MM.1S (cell line): Measurements from ENCODE around the gene ABCC1.

Source experiments
- DNase-seq: peaks from one replicate; pipeline ENCODE4 v3.0.0-alpha.2; 2015
- H2AFZ ChIP-seq: fragments of 300-600 bp; sonication (generic); 2 replicates; pipeline ENCODE4 v1.6.0; 2016; ENCODE audit warnings: antibody characterized with exemption, low read length
- H3F3A ChIP-seq: fragments of 300-600 bp; sonication (generic); 2 replicates; pipeline ENCODE4 v1.6.1; 2016; ENCODE audit warnings: mild to moderate bottlenecking, antibody characterized with exemption, low read length, moderate library complexity, mixed read lengths; ENCODE audit not compliant: insufficient read depth
- H3K27ac ChIP-seq: fragments of 300-600 bp; sonication (generic); 2 replicates; pipeline ENCODE4 v1.5.1; 2016; ENCODE audit warnings: mild to moderate bottlenecking, low read length
- H3K27me3 ChIP-seq: fragments of 300-600 bp; sonication (generic); replicated peaks from 2 replicates; pipeline ENCODE4 v1.6.0; 2016; ENCODE audit warnings: low read length; ENCODE audit not compliant: insufficient read depth
- H3K36me3 ChIP-seq: fragments of 300-600 bp; sonication (generic); replicated peaks from 2 replicates; pipeline ENCODE4 v1.6.1; 2016; ENCODE audit warnings: mild to moderate bottlenecking, low read length, mixed read lengths; ENCODE audit not compliant: insufficient read depth
- H3K4me1 ChIP-seq: fragments of 300-600 bp; sonication (generic); 2 replicates; pipeline ENCODE4 v1.6.1; 2016; ENCODE audit warnings: low read length, mixed read lengths
- H3K4me2 ChIP-seq: fragments of 300-600 bp; sonication (generic); 2 replicates; pipeline ENCODE4 v1.6.0; 2016; ENCODE audit warnings: low read depth, low read length
- H3K4me3 ChIP-seq: fragments of 300-600 bp; sonication (generic); 2 replicates; pipeline ENCODE4 v1.5.1; 2016; ENCODE audit warnings: low read length, mixed read lengths
- H3K79me2 ChIP-seq: fragments of 300-600 bp; sonication (generic); 2 replicates; pipeline ENCODE4 v1.6.1; 2016; ENCODE audit warnings: mixed run types, low read length, mixed read lengths
- H3K9ac ChIP-seq: fragments of 300-600 bp; sonication (generic); 2 replicates; pipeline ENCODE4 v1.6.1; 2016; ENCODE audit warnings: low read length, mixed read lengths
- H3K9me2 ChIP-seq: fragments of 300-600 bp; sonication (generic); replicated peaks from 2 replicates; pipeline ENCODE4 v1.6.1; 2016; ENCODE audit warnings: mild to moderate bottlenecking, low read length, mixed read lengths; ENCODE audit not compliant: insufficient read depth
- H3K9me3 ChIP-seq: fragments of 300-600 bp; sonication (generic); replicated peaks from 2 replicates; pipeline ENCODE4 v1.6.1; 2016; ENCODE audit warnings: mild to moderate bottlenecking, low read length, mixed read lengths; ENCODE audit not compliant: insufficient read depth
- H4K20me1 ChIP-seq: fragments of 300-600 bp; sonication (generic); 2 replicates; pipeline ENCODE4 v1.6.1; 2016; ENCODE audit warnings: mild to moderate bottlenecking, low read length, moderate library complexity, mixed read lengths; ENCODE audit not compliant: insufficient read depth
- EZH2 ChIP-seq: fragments of 300-600 bp; sonication (generic); optimal IDR thresholded peaks from 2 replicates; pipeline ENCODE3; 2017; ENCODE audit warnings: low read depth, mild to moderate bottlenecking, antibody characterized with exemption, low read length, mixed read lengths
- EZH2phosphoT487 ChIP-seq: fragments of 300-600 bp; sonication (generic); IDR thresholded peaks from 2 replicates; pipeline ENCODE4 v1.6.1; 2018; ENCODE audit warnings: antibody characterized with exemption, low read length
- TF ChIP-seq, protein P1 (sequence below): fragments of 300-600 bp; sonication (generic); IDR thresholded peaks from 2 replicates; pipeline ENCODE4 v1.5.1; 2016; ENCODE audit warnings: antibody characterized with exemption, low read length, mixed read lengths

ABCC1 gene

DNA sequence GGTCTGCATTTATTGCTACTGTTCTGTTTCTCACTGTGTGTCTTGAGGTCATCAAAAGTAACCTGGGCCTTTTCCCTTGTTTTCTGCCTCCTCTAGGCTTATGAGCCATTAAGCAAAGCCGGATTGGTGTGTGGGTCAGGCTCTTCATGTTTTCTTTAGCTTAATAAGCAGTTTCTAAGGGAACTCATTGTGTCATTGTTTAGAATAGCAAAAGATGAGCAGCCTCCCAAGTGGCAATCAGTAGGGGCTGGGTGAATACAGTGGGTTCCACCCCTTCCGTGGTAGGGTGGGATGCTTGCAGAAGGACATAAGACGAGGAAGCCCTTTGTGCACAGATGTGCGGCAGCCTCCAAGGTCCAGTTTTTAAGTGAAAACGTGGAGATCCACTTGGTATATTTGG lies 34.5 kb downstream of the ABCC1 start:
- no peak overlapping the region for H3K27ac ChIP-seq

GRCh38 chr16:15985144-15985543 lies 35.7 kb downstream of the ABCC1 start:
- H3K9me2 ChIP-seq = no peaks in the 10 kb centered on the region
- TF ChIP-seq EZH2phosphoT487 = no peak
- no peak for TF ChIP-seq EZH2
- TF ChIP-seq, protein P1, sequence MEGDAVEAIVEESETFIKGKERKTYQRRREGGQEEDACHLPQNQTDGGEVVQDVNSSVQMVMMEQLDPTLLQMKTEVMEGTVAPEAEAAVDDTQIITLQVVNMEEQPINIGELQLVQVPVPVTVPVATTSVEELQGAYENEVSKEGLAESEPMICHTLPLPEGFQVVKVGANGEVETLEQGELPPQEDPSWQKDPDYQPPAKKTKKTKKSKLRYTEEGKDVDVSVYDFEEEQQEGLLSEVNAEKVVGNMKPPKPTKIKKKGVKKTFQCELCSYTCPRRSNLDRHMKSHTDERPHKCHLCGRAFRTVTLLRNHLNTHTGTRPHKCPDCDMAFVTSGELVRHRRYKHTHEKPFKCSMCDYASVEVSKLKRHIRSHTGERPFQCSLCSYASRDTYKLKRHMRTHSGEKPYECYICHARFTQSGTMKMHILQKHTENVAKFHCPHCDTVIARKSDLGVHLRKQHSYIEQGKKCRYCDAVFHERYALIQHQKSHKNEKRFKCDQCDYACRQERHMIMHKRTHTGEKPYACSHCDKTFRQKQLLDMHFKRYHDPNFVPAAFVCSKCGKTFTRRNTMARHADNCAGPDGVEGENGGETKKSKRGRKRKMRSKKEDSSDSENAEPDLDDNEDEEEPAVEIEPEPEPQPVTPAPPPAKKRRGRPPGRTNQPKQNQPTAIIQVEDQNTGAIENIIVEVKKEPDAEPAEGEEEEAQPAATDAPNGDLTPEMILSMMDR = no peak
- peaks cover 62% of the 10 kb centered on the region for H3K79me2 ChIP-seq
- no peak overlapping the region for H2AFZ ChIP-seq
- no peak overlapping the region for H3K4me2 ChIP-seq
- H4K20me1 ChIP-seq = no peaks in the 10 kb centered on the region
- H3K36me3 ChIP-seq = no peaks in the 10 kb centered on the region
- no peaks in the 10 kb centered on the region for H3K4me1 ChIP-seq
- H3K4me3 ChIP-seq = no peak overlapping the region
- H3K27ac ChIP-seq = no peak overlapping the region
- H3F3A ChIP-seq = no peaks in the 10 kb centered on the region
- H3K9me3 ChIP-seq = no peaks in the 10 kb centered on the region
- H3K27me3 ChIP-seq = no peaks in the 10 kb centered on the region
- DNase-seq = no peak
- H3K9ac ChIP-seq = no peak overlapping the region

More for the DNA sequence above, 34.5 kb downstream of the ABCC1 start:
- H3F3A ChIP-seq = no peaks in the 10 kb centered on the region
- no peak overlapping the region for H3K4me3 ChIP-seq
- no peak overlapping the region for H2AFZ ChIP-seq
- no peak overlapping the region for H3K4me2 ChIP-seq
- H3K27me3 ChIP-seq = no peaks in the 10 kb centered on the region
- H4K20me1 ChIP-seq = no peaks in the 10 kb centered on the region
- peaks cover 58% of the 10 kb centered on the region for H3K79me2 ChIP-seq
- no peaks in the 10 kb centered on the region for H3K9me2 ChIP-seq
- H3K4me1 ChIP-seq = no peaks in the 10 kb centered on the region
- H3K9ac ChIP-seq = no peak overlapping the region
- DNase-seq = no peak
- TF ChIP-seq, protein P1 = no peak
- TF ChIP-seq EZH2 = no peak
- no peaks in the 10 kb centered on the region for H3K36me3 ChIP-seq
- no peaks in the 10 kb centered on the region for H3K9me3 ChIP-seq

GRCh38 chr16:15986261-15986660 lies 36.8 kb downstream of the ABCC1 start:
- no peak overlapping the region for H2AFZ ChIP-seq
- no peak for DNase-seq
- no peaks in the 10 kb centered on the region for H3F3A ChIP-seq
- H3K9me2 ChIP-seq = no peaks in the 10 kb centered on the region
- no peaks in the 10 kb centered on the region for H3K27me3 ChIP-seq
- H3K4me1 ChIP-seq = no peaks in the 10 kb centered on the region
- no peaks in the 10 kb centered on the region for H4K20me1 ChIP-seq
- H3K9me3 ChIP-seq = no peaks in the 10 kb centered on the region
- no peak overlapping the region for H3K9ac ChIP-seq
- no peak overlapping the region for H3K27ac ChIP-seq
- TF ChIP-seq EZH2 = no peak
- TF ChIP-seq EZH2phosphoT487 = no peak
- TF ChIP-seq, protein P1 = no peak
- H3K4me2 ChIP-seq = no peak overlapping the region
- H3K79me2 ChIP-seq = peaks cover 63% of the 10 kb centered on the region
- no peak overlapping the region for H3K4me3 ChIP-seq
- H3K36me3 ChIP-seq = no peaks in the 10 kb centered on the region
